VCaP (cell line): ENCODE results near the gene GIMAP6.

ENCODE experiments used
- H3K27ac ChIP-seq: fragments of 450-650 bp; 2 replicates; pipeline ENCODE4 v1.5.1; 2017
- CTCF ChIP-seq: fragments of 450-650 bp; conservative IDR thresholded peaks from 2 replicates; pipeline ENCODE4 v1.5.1; 2017; ENCODE audit warnings: mild to moderate bottlenecking, moderate library complexity

The GIMAP6 gene

GRCh38 chr7:150654692-150655091, 22.5 kb upstream of the GIMAP6 start:
- no peak overlapping the region for H3K27ac ChIP-seq
- TF ChIP-seq CTCF = no peak

- no peak for TF ChIP-seq CTCF
- peak overlapping the region; percentile 32 for H3K27ac ChIP-seq
Measured at GRCh38 chr7:150649080-150649385, 16.8 kb upstream of the GIMAP6 start.

GRCh38 chr7:150648353-150649079, 16.3 kb upstream of the GIMAP6 start:
- TF ChIP-seq CTCF = no peak
- H3K27ac ChIP-seq = peak overlapping the region; percentile 32

- TF ChIP-seq CTCF = no peak
- peak overlapping the region; percentile 19; the same call in 1 of the 2 replicates for H3K27ac ChIP-seq
Measured at GRCh38 chr7:150645259-150646020, 13.3 kb upstream of the GIMAP6 start.

- no peak for TF ChIP-seq CTCF
- H3K27ac ChIP-seq = no peak overlapping the region
Measured at GRCh38 chr7:150642926-150643325, 10.7 kb upstream of the GIMAP6 start.

- H3K27ac ChIP-seq = no peak overlapping the region
- TF ChIP-seq CTCF = no peak
Measured at GRCh38 chr7:150641854-150642253, 9.7 kb upstream of the GIMAP6 start.

GRCh38 chr7:150633926-150634325, 1.7 kb upstream of the GIMAP6 start:
- H3K27ac ChIP-seq = no peak overlapping the region
- no peak for TF ChIP-seq CTCF
